Ascending aorta (tissue), 2 donors: ENCODE measurements around the gene LTBP4. TPM values are rescaled to one million over a fixed set of nuclear protein-coding genes. Genes with fewer than 3 reads are reported as not detected.

Experiments used
- DNase-seq, 2 donors: peaks; one replicate each; pipeline ENCODE4 v3.0.0-alpha.2; 2019; ENCODE audit warnings: low spot score in 2 of 2
- H3K27ac ChIP-seq, 2 donors: fragments of 200-600 bp; sonication (generic); one replicate each; pipeline ENCODE4 v1.5.1; 2016 to 2017; ENCODE audit warnings: mild to moderate bottlenecking in 1 of 2
- H3K27me3 ChIP-seq: fragments of 200-600 bp; sonication (generic); one replicate; pipeline ENCODE4 v1.5.1; 2017
- H3K36me3 ChIP-seq, 2 donors: fragments of 200-600 bp; sonication (generic); one replicate each; pipeline ENCODE4 v1.5.1; 2016
- H3K4me1 ChIP-seq, 2 donors: fragments of 200-600 bp; sonication (generic); one replicate each; pipeline ENCODE4 v1.5.1; 2016 to 2017; ENCODE audit warnings: mild to moderate bottlenecking in 1 of 2
- H3K4me3 ChIP-seq, 2 donors: fragments of 200-600 bp; sonication (generic); one replicate each; pipeline ENCODE4 v1.5.1; 2016 to 2017; ENCODE audit warnings: mild to moderate bottlenecking in 1 of 2
- H3K9me3 ChIP-seq, 2 donors: fragments of 200-600 bp; sonication (generic); one replicate each; pipeline ENCODE4 v1.5.1; 2016
- intact Hi-C: fragments of 100-400 bp; cut with DNase I; formaldehyde crosslinking; loops from one replicate; pipeline ENCODE4 v1.15.1; 2023
- total RNA-seq: library from RNA; depleted of rRNA; stranded (reverse); fragments of >200 nt; gene quantifications from one replicate; pipeline ENCODE4 v1.1.0, GENCODE V29; 2016
- TF ChIP-seq, protein P1 (sequence below), 3 experiments: fragments of 200-600 bp in 2 of 3; fragments of 450-650 bp in 1 of 3; sonication (generic) in 2 of 3; IDR thresholded peaks; one replicate each; pipeline ENCODE4 v1.5.1; 2016 to 2019; ENCODE audit warnings: antibody characterized with exemption in 3 of 3, mild to moderate bottlenecking in 1 of 3, moderate library complexity in 1 of 3

LTBP4 gene
- total RNA-seq, 1 donor from 2014 or later, result 691 TPM

- Histone ChIP-seq H3K4me1 (peaks cover 2 to 6% of the 10 kb centered on the region in 2 donors), H3K4me3 (no peak overlapping the region), H3K27me3 (no peaks in the 10 kb centered on the region), H3K36me3 (peaks cover 16 to 18% of the 10 kb centered on the region in 2 donors), H3K27ac (peak overlapping the region; percentile 6 to 60), H3K9me3 (no peaks in the 10 kb centered on the region)
- TF ChIP-seq, protein P1, sequence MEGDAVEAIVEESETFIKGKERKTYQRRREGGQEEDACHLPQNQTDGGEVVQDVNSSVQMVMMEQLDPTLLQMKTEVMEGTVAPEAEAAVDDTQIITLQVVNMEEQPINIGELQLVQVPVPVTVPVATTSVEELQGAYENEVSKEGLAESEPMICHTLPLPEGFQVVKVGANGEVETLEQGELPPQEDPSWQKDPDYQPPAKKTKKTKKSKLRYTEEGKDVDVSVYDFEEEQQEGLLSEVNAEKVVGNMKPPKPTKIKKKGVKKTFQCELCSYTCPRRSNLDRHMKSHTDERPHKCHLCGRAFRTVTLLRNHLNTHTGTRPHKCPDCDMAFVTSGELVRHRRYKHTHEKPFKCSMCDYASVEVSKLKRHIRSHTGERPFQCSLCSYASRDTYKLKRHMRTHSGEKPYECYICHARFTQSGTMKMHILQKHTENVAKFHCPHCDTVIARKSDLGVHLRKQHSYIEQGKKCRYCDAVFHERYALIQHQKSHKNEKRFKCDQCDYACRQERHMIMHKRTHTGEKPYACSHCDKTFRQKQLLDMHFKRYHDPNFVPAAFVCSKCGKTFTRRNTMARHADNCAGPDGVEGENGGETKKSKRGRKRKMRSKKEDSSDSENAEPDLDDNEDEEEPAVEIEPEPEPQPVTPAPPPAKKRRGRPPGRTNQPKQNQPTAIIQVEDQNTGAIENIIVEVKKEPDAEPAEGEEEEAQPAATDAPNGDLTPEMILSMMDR (IDR thresholded peaks at IDR 0.05), result no peak
- no peak for DNase-seq
- intact Hi-C loops, result loop anchor here (10.0 kb wide), 1 partner anchor 328 kb away; no protein-coding TSS in a partner anchor
Measured at GRCh38 chr19:40632311-40633036, 31.3 kb downstream of the LTBP4 start.

GRCh38 chr19:40633207-40633606 is 32.0 kb downstream of the LTBP4 start:
- H3K36me3 ChIP-seq, result peaks cover 13 to 14% of the 10 kb centered on the region in 2 donors
- H3K27ac ChIP-seq, result peak overlapping the region; percentile 60 to 63
- H3K9me3 ChIP-seq, result no peaks in the 10 kb centered on the region
- no peak overlapping the region for H3K4me3 ChIP-seq
- DNase-seq, result no peak
- TF ChIP-seq, protein P1 (IDR thresholded peaks at IDR 0.05), result no peak
- no peaks in the 10 kb centered on the region for H3K27me3 ChIP-seq
- peaks cover 2 to 6% of the 10 kb centered on the region in 2 donors for H3K4me1 ChIP-seq
- intact Hi-C loops, result loop anchor here (10.0 kb wide), 1 partner anchor 328 kb away; no protein-coding TSS in a partner anchor

DNA sequence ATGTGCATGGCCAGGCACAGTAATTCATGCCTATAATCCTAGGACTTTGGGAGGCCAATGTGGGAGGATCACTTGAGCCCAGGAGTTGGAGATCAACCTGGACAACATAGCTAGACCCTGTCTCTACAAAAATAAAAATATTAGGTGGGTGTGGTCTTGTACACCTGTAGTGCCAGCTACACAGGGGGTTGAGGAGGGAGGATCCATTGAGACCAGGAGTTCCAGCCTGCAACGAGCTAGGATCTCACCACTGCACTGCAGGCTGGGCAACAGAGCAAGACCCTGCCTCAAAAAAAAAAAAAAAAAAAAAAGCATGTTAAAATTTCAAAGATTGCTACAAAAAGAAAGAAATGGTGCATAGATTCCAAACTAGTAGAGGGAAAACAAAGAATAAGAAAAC is 37.2 kb downstream of the LTBP4 start:
- DNase-seq, result no peak
- TF ChIP-seq, protein P1 (IDR thresholded peaks at IDR 0.05), result no peak
- H3K4me1 ChIP-seq, result peaks cover 18 to 20% of the 10 kb centered on the region in 2 donors
- no peaks in the 10 kb centered on the region for H3K9me3 ChIP-seq
- H3K4me3 ChIP-seq, result no peak overlapping the region
- H3K36me3 ChIP-seq, result no peaks in the 10 kb centered on the region
- H3K27ac ChIP-seq, result no peak overlapping the region
- intact Hi-C loops, result loop anchor here (10.0 kb wide), 1 partner anchor 334 kb away; no protein-coding TSS in a partner anchor
- no peaks in the 10 kb centered on the region for H3K27me3 ChIP-seq

DNA sequence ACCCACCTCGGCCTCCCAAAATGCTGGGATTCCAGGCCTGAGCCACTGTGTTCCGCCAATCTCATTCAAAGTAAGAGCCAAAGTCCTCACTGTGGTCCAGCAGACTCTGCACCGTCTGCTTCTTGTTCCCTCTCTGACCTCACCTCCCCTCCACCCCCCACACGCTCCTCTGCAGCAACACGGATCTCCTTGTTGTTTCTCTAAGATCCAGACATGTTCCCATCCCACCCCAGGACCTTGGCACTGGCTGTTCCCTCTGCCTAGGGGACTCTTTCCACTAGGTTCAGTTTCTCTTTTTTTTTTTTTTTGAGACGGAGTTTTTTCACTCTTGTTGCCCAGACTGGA is 38.4 kb downstream of the LTBP4 start:
- Histone ChIP-seq H3K27me3 (no peaks in the 10 kb centered on the region), H3K36me3 (no peaks in the 10 kb centered on the region), H3K4me1 (peaks cover 14 to 18% of the 10 kb centered on the region in 2 donors), H3K4me3 (no peak overlapping the region), H3K27ac (peak overlapping the region; percentile 92), H3K9me3 (no peaks in the 10 kb centered on the region)
- intact Hi-C loops, result loop anchor here (10.0 kb wide), 1 partner anchor 335 kb away; no protein-coding TSS in a partner anchor
- DNase-seq, result no peak
- TF ChIP-seq, protein P1 (IDR thresholded peaks at IDR 0.05), result no peak

DNA sequence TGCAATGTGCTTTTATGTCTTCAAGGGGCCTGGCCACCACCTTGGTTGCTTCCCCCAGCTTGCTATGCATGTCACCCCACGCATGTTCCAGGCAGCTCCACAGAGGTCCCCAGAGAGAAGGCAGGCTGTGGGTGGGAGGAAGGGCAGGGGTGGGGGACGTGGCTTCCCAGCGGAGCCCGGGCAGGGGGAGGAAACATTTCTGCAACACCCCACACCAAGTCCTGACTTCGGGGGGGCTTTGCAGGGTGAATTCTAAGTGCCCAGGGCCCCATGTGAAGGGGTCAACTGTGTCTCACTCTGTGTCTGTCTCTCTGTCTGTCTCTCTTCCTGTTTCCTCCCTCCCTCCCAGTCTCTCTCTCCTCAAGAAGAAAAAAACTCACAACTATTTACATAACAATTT is 39.6 kb downstream of the LTBP4 start:
- DNase-seq, result peak in 1 of 2 donors; percentile 78
- H3K27ac ChIP-seq, result peak overlapping the region; percentile 92
- H3K4me3 ChIP-seq, result peak overlapping the region in 1 of 2 donors; percentile 24

More for the DNA sequence above, 39.6 kb downstream of the LTBP4 start:
- Histone ChIP-seq H3K4me1 (peaks cover 17 to 25% of the 10 kb centered on the region in 2 donors), H3K9me3 (no peaks in the 10 kb centered on the region), H3K27me3 (no peaks in the 10 kb centered on the region), H3K36me3 (no peaks in the 10 kb centered on the region)
- TF ChIP-seq, protein P1 (IDR thresholded peaks at IDR 0.05), result no peak
- intact Hi-C loops, result no loop called here
